ENCODE data around the gene ITGA2. TPM values are rescaled to one million over a fixed set of nuclear protein-coding genes. Genes with fewer than 3 reads are reported as not detected.

Gene ITGA2
- total and polyA plus RNA-seq, 4 donors = 2.0 to 36.1 (median 19.2) TPM

- TF ChIP-seq, protein P1, sequence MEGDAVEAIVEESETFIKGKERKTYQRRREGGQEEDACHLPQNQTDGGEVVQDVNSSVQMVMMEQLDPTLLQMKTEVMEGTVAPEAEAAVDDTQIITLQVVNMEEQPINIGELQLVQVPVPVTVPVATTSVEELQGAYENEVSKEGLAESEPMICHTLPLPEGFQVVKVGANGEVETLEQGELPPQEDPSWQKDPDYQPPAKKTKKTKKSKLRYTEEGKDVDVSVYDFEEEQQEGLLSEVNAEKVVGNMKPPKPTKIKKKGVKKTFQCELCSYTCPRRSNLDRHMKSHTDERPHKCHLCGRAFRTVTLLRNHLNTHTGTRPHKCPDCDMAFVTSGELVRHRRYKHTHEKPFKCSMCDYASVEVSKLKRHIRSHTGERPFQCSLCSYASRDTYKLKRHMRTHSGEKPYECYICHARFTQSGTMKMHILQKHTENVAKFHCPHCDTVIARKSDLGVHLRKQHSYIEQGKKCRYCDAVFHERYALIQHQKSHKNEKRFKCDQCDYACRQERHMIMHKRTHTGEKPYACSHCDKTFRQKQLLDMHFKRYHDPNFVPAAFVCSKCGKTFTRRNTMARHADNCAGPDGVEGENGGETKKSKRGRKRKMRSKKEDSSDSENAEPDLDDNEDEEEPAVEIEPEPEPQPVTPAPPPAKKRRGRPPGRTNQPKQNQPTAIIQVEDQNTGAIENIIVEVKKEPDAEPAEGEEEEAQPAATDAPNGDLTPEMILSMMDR (IDR thresholded peaks at IDR 0.05; ENCODE audit: control extremely low read depth, extremely low read depth) = no peak
- no peaks in the 10 kb centered on the region for H3K9me3 ChIP-seq (ENCODE audit: control insufficient read depth in 4 of 4, insufficient read depth in 3 of 4, low read length in 3 of 4)
- WGBS, 2 donors = 65 to 87% methylated on average over 2 of the region's 2 CpGs
Observed at GRCh38 chr5:53092242-53092641, 103.1 kb downstream of the ITGA2 start.

GRCh38 chr5:53095217-53095616 is 106.1 kb downstream of the ITGA2 start:
- TF ChIP-seq, protein P1 (IDR thresholded peaks at IDR 0.05; ENCODE audit: control extremely low read depth, extremely low read depth) = no peak
- peaks cover 0 to 5% (median 0%) of the 10 kb centered on the region in 5 donors for H3K4me1 ChIP-seq (ENCODE audit: control insufficient read depth in 5 of 5, insufficient read depth in 5 of 5, low read length in 5 of 5)
- ATAC-seq (ENCODE audit: insufficient read depth, low FRiP score) = no peak
- H3K9ac ChIP-seq (ENCODE audit: insufficient read depth in 1 of 2, low read length in 2 of 2) = no peak overlapping the region
- H3K27me3 ChIP-seq (ENCODE audit: control insufficient read depth in 3 of 3, insufficient read depth in 3 of 3, low read length in 2 of 3) = no peaks in the 10 kb centered on the region
- H3K27ac ChIP-seq (ENCODE audit: low read depth in 1 of 2, low read length in 1 of 2) = no peak overlapping the region
- no peaks in the 10 kb centered on the region for H3K9me3 ChIP-seq (ENCODE audit: control insufficient read depth in 4 of 4, insufficient read depth in 3 of 4, low read length in 3 of 4)
- no peak for DNase-seq
- WGBS, 2 donors = 90 to 91% methylated on average over 7 of the region's 7 CpGs
- H3K36me3 ChIP-seq (ENCODE audit: control insufficient read depth in 4 of 4, insufficient read depth in 4 of 4, low read length in 4 of 4) = peaks cover 9 to 24% (median 12%) of the 10 kb centered on the region in 4 donors
- no peak overlapping the region for H3K4me3 ChIP-seq

More at GRCh38 chr5:53092242-53092641, 103.1 kb downstream of the ITGA2 start:
- DNase-seq = no peak
- H3K36me3 ChIP-seq (ENCODE audit: control insufficient read depth in 4 of 4, insufficient read depth in 4 of 4, low read length in 4 of 4) = peaks cover 0 to 5% (median 2%) of the 10 kb centered on the region in 4 donors
- no peak overlapping the region for H3K9ac ChIP-seq (ENCODE audit: insufficient read depth in 1 of 2, low read length in 2 of 2)
- H3K27me3 ChIP-seq (ENCODE audit: control insufficient read depth in 3 of 3, insufficient read depth in 3 of 3, low read length in 2 of 3) = no peaks in the 10 kb centered on the region
- H3K27ac ChIP-seq (ENCODE audit: low read depth in 1 of 2, low read length in 1 of 2) = no peak overlapping the region
- H3K4me3 ChIP-seq = no peak overlapping the region
- peaks cover 0 to 5% (median 0%) of the 10 kb centered on the region in 5 donors for H3K4me1 ChIP-seq (ENCODE audit: control insufficient read depth in 5 of 5, insufficient read depth in 5 of 5, low read length in 5 of 5)
- no peak for ATAC-seq (ENCODE audit: insufficient read depth, low FRiP score)

GRCh38 chr5:53095931-53096525 is 106.9 kb downstream of the ITGA2 start:
- H3K4me3 ChIP-seq = no peak overlapping the region
- DNase-seq (peak; percentile 63 to 78 (median 74)), ATAC-seq (ENCODE audit: insufficient read depth, low FRiP score) (peak; percentile 76)
- 18 to 34% methylated on average over 3 of the region's 3 CpGs for WGBS, 2 donors
- H3K27me3 ChIP-seq (ENCODE audit: control insufficient read depth in 3 of 3, insufficient read depth in 3 of 3, low read length in 2 of 3) = no peaks in the 10 kb centered on the region
- no peaks in the 10 kb centered on the region for H3K9me3 ChIP-seq (ENCODE audit: control insufficient read depth in 4 of 4, insufficient read depth in 3 of 4, low read length in 3 of 4)
- H3K36me3 ChIP-seq (ENCODE audit: control insufficient read depth in 4 of 4, insufficient read depth in 4 of 4, low read length in 4 of 4) = peaks cover 9 to 24% (median 13%) of the 10 kb centered on the region in 4 donors
- peaks cover 0 to 4% (median 0%) of the 10 kb centered on the region in 5 donors for H3K4me1 ChIP-seq (ENCODE audit: control insufficient read depth in 5 of 5, insufficient read depth in 5 of 5, low read length in 5 of 5)
- no peak overlapping the region for H3K9ac ChIP-seq (ENCODE audit: insufficient read depth in 1 of 2, low read length in 2 of 2)
- TF ChIP-seq, protein P1 (IDR thresholded peaks at IDR 0.05; ENCODE audit: control extremely low read depth, extremely low read depth) = peak; percentile 71
- H3K27ac ChIP-seq (ENCODE audit: low read depth in 1 of 2, low read length in 1 of 2) = no peak overlapping the region
